Suppressor macrophage treated with lipopolysaccharide for 1 hour (primary cell): ENCODE data around the gene MGMT.

Experiments
- DNase-seq, 3 donors: peaks; one replicate each; pipeline ENCODE4 v3.0.0-alpha.2; 2020 to 2022

Gene MGMT

DNA sequence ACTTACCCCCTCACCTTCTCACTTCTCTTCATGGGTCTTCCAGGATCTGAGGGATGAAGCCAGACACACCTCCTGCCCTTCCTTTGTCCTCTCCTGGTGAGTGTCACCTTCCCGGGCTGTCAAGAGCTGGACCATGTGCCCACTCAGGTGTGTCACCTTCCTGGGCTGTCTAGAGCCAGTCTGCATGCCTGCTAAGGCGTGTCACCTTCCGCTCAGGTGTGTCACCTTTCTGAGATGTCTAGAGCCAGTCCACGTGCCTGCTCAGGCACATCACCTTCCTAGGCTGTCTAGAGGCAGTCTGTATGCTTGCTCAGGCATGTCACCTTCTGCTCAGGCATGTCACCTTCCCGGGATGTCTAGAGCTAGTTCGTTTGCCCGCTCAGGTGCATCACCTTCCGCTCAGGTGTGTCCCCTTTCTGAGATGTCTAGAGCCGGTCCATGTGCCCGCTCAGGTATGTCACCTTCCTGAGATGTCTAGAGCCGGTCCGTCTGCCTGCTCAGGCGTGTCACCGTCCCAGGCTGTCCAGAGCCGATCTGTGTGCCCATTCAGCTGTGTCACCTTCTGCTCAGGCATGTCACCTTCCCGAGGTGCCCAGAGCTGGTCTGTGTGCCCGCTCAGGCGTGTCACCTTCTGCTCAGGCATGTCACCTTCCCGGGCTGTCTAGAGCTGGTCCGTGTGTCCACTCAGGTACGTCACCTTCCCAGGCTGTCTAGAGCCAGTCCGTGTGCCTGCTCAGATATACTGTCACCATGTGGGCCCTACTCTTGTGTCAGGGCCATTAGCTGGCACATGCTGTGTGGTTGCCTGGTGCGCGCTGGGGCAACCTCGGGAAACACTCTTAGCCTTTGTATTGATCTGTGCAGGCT lies 251.7 kb downstream of the MGMT start:
- DNase-seq = no peak

DNA sequence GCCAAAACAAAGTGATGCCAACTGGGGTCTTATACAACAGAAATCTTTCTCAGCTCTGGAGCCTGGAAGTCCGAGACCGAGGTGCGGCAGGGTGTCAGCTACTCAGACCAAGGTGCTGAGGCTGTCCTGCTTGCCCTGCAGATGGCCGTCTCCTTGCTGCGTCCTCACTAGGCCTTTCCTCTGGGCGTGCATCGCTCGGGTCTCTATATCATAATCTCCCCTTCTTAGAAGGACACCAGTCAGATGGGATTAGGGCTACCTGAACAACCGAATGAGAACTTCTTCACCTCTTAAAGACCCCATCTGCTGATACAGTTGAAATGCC lies 252.3 kb downstream of the MGMT start:
- DNase-seq = no peak

GRCh38 chr10:129719889-129720590 lies 253.0 kb downstream of the MGMT start:
- no peak for DNase-seq

GRCh38 chr10:129725011-129725410 lies 258.0 kb downstream of the MGMT start:
- DNase-seq = no peak

DNA sequence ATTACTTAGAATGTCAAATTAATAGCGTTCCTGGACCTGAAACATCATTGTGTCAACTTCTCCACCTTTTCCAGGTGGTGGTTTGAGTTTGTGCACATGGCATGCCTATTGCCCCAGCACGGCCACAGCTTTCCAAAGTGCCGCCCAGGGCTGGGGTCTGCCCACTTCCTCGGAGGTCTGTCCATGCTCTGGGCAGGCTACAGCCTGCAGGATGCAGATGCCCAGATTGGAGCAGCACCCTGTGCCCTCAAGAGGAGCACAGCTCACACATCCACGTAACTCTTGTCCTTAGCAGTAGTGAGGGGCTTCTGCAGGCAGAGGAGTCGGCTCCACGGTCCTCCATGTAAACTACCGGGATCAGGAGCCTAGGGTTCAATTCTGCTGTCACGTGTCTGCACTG lies 258.4 kb downstream of the MGMT start:
- DNase-seq = no peak

DNA sequence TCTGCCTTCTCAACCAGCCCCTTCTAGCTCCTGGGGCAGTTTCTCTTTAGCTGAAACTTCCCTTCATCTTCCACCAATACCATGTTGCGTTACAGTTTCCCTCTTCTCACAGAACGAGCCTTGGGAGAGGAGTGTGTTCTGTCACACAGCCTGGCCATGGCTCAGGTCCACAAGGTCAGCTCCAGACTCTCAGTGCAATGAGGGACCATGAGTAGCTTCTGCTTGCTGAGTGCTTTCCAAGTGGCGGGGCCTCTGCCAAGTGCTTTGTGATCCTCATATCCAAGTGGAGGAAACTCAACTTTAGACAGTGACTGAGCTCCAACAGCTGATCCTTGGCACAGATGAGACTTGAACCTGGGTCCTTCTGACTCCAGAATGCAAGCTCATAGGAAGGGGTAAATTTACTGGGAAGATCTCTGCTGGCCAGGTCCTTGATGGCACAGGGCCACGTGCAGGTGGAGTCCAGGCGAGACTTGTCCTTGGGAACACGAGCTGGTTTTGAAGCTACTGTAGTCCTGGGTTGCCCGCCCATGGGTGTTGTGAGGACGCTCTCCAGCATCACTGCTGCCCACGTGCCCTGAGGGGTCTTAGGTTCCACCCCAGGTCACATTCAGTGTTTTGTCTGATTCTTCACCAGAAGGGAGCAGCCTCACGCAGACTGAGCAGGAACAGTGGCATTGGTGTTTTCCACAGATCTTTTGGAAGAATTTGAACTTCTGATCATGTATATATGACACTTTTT lies 259.0 kb downstream of the MGMT start:
- DNase-seq = no peak

GRCh38 chr10:129727071-129727470 lies 260.0 kb downstream of the MGMT start:
- no peak for DNase-seq

GRCh38 chr10:129727495-129727894 lies 260.5 kb downstream of the MGMT start:
- DNase-seq = no peak

DNA sequence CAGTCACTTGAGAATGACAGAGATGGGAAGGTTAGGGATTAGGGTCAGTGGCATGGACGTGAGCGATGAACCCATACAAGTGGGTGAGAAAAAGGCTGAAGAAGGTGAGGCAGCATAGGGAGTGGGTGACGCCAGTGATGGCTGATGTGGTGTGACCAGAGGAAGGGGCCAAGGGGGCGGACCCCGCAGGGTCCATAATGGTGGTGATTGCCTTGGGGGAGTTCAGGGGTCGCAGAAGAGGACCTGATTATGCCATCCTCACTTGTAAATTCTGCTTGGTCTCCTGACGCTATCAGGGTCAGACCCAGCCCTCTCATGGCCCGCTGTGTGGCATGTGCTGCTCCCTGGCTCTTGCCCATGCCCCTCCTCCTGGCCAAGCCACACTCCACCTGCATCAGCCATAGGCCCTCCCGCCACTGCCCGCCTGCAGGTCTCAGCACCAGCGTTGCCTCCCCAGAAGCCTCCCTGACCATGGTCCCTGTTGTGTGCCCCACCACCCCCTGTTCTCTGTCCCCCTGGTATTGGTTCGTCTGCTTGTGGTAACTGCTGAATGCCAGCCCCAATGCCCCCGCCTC lies 261.3 kb downstream of the MGMT start:
- no peak for DNase-seq

DNA sequence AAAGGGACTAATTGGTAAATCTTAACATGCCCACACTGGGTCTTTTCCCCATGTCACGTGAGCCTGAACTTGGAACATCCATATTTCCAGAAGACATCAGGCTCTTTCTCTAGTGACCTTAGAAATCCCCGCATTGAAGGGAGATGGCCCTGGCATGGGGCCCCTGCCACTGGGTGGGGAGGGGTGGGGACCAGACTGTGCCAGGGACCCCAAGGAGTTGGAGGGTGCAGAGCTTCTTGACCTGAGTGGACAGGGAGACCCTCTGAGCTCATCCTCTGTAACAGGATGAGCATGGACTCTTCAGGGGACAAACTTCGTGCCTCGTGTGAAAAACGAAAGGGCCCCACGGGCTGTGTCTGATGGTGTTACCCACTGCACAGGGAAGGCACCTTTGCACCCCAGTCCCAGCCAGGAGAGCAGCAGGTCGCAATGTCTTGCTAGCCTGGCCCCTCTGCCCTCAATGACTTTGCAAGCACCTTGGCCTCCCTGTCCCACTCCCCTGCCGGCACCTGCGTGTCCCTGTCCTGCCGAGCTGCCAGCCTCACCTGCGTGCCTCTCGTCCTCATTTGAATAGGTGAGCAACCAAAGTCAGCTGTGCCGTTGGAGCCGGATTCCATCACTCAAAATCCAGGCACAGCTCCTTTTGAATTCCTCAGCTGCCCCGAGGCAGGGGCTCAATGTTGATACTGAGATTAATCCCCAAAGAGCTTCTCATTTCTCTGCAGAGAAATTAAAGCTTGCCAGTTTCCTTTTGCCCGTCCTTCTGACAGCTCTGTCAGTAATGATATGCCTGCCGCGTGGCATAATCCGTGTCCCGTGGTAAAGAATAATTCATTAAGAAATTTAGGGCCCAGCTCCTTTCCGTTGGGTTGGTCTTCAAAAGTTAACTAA lies 262.1 kb downstream of the MGMT start:
- DNase-seq = no peak

- no peak for DNase-seq
Observed at GRCh38 chr10:129730272-129730992, 263.4 kb downstream of the MGMT start.

GRCh38 chr10:129730993-129731325 lies 263.9 kb downstream of the MGMT start:
- no peak for DNase-seq

DNA sequence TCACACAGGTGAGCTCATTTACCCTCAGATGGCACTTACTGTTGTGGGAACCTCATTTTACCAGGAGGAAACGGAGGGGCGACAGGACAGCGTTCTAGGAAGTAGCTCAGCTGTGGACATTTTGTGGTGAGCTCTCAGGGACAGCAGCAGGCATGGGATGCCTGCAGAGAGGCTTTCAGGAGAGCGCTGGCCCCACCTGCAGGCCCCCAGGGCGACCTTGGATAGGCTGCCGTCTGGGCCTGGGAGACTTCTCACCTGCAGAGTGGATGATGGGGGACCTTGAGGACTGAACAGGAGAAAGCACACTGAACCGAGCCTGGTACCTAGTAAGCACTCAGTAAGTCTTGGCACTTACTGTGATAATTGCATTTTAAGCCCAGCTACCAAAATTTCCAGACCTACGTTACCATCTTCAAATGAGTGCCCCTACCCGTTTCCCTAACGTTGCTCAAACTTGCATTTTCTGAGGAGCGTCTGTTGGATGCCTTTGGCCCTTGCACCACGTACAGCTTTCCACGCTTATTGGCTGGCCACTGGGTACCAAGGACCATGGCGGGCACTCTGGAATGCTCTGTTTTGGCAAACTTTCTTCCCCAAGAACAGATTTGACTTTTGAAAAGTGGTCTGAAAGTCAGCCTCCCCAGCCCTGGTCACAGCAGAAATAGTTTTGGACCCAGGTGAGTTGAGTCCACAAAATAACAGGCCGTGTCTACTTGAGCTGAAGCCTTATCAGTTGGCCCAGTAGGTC lies 273.7 kb downstream of the MGMT start:
- no peak for DNase-seq

GRCh38 chr10:129741280-129741977 lies 274.4 kb downstream of the MGMT start:
- no peak for DNase-seq

- DNase-seq = no peak
Observed at GRCh38 chr10:129741978-129742741, 275.1 kb downstream of the MGMT start.

GRCh38 chr10:129742742-129743550 lies 275.9 kb downstream of the MGMT start:
- no peak for DNase-seq

DNA sequence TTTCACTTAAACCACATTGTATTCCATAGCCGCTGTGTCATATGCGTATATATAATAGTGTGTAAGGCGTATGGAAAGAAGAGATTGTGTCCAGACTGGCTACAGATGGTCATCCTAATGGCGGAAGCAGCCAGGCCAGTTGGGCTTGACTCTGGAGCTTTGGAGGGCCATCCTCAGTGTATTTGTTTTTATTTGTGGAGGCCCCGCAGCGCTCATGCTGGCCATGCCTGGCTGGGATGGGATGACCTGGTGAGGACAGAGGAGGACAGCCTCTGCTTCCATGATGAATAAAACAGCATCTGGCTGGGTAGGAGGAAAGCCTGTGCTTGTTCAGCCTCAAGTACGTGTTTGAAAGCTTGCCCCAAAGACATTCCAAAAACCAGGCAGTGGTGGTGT lies 276.7 kb downstream of the MGMT start:
- no peak for DNase-seq
